ENCODE data around the gene ZNF311.

Gene ZNF311

DNA sequence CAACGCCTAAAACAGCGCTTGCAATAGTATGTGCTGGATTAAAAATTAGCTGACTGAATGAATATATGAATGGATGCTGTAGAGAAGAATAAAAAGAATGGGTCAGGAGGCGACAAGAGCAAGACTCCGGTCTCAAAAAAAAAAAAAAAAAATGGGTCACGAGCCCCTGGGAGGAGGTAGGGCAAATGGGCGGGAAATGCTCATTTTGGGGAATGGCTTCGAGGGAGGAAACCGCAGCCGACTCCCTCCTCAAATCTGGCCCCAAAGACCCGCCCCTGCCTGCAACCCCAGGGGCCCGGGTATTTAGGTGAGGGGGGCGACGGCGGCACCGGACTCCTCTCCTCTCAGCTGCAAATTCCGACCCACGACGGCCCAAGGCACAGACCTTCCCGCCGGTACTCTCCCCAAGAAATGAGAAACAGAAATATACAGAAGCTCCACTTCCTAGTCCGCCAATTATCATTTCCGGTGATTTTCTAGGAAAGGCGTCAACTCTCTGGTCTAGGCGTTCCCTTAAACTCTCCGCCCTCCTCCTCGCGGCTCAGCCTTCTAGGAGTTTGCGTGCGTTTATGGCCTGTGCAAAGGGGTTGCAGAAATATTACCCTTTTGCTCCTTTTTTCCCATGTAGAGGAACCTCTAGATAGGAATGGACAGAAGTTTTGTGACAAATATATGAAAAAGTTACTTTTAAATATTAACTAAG is at the start of gene ZNF311:
TSS of gene ZNF311 (minus strand) at position 133 of the 703 bp plus-strand sequence. CDS start 1,361 bp downstream, outside the sequence.
- peak; percentile 50 for DNase-seq

GRCh38 chr6:29051680-29052079 is 46.6 kb upstream of the ZNF311 start:
- DNase-seq: no peak

DNA sequence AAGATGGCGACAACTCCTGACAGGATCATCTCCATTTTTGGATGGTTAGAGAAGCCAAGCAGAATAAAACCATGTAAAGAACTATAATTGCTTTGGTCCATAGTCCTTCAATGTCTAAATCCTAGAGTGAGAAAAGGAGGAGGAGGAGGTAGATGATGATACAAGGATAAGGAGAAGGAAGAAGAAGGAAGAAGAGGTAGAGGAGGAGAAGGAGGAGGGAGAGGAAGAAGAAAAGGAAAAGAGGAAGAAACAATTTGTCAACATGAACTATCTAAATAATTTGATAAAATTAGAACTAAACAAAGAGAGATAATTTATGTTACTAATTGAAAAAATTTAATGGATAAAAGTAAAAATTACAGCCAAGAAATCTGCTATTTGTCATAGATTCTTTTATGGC is 40.0 kb upstream of the ZNF311 start, which contains the start of gene OR2W1:
TSS of gene OR2W1 (minus strand) at position 101 of the 400 bp plus-strand sequence. CDS start at position 101, 0 bp downstream.
- DNase-seq: no peak

- DNase-seq: no peak
Measured at GRCh38 chr6:29035951-29036350, 30.8 kb upstream of the ZNF311 start.

- DNase-seq: no peak
Measured at GRCh38 chr6:29028821-29029220, 23.7 kb upstream of the ZNF311 start.

- no peak for DNase-seq
Measured at GRCh38 chr6:29025927-29026585, 20.9 kb upstream of the ZNF311 start.

GRCh38 chr6:29021434-29021833 is 16.3 kb upstream of the ZNF311 start:
- no peak for DNase-seq

- DNase-seq: no peak
Measured at GRCh38 chr6:29019629-29020028, 14.5 kb upstream of the ZNF311 start.

GRCh38 chr6:29017428-29017802 is 12.3 kb upstream of the ZNF311 start:
- DNase-seq: no peak

DNA sequence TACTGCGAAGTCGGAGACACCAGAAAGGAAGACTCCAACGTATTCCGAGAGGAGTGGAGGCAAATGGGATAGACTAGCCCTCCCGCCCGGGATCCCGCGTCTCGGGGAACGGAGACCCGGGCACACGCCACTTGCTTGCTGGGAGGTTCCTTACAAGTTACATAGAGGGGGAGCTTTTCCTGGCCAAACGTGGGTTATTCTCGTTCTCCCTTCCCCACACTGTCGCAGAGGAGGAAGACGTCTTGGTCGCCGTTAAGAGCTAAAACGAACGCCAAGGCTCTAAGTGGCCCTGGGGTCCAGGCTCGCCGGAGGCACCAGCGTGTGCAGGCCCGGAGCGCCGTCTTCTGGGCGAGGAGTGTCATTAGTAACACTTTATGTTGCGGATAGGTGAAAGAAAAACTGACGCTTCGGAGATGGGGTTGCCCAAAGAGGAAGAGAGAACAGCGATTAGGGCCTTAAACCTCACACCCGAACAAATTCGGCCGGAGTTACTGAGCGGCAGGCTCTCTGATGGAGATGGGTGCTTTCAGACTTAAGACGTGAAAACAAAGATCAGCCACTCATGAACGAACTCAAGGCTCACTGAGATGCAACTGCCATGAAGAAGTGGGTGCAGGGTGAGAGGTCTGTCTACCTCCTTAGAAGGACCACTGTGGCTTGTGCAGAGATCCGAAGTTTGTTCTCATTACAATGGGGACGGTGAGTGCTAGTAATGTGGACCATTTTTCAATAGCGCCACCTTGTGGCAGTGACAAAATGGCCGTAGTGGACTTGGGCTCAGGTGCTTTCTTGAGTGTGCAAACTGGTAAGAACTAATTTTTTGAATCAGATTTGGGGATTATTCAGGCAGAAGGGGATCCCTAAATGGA is 11.7 kb upstream of the ZNF311 start:
- peak; percentile 88 for DNase-seq

GRCh38 chr6:29014729-29015608 is 9.9 kb upstream of the ZNF311 start:
- DNase-seq: no peak

DNA sequence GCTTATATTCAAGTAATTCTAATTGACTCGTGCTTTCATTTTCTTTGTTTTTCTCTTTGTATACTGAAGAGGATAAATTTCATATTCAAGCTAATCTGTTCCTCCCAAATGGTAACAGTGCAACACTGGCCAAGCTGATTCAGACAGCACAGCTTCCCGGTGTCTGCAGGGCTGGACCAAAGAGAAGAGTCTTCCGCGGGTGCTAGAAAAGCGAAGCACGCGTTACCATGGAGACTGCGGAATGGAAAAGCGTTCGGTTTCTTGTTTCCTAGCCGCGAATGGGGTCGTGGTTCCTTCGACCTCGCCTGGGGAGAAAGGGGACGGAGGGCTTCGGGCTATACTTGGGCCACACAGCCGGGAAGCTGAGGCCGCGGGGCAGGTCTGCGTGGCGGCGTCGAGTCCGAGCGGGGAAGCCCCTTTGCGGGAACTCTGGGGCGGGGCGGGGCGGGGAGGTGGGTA is 6.2 kb upstream of the ZNF311 start:
- peak; percentile 48 for DNase-seq

GRCh38 chr6:29009358-29009757 is 4.2 kb upstream of the ZNF311 start:
- no peak for DNase-seq

DNA sequence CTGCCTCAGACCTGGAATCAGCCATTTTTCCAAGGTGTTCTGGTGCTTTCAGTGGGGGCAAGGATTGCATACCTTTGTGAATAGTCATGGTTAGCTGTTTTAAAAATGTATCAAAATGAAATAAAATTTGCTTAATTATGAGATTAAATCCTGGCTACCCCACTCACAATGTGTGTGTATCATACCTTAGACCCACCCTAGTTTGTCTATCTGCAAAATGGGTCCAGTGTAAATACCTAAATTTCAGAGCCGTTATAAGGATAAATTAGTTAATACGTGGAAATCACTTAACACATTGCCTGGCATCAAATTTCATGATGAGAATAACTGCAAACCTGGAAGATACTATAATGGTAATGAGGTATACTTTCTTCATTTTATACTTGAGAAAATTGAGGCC is 3.0 kb upstream of the ZNF311 start:
- DNase-seq: no peak

DNA sequence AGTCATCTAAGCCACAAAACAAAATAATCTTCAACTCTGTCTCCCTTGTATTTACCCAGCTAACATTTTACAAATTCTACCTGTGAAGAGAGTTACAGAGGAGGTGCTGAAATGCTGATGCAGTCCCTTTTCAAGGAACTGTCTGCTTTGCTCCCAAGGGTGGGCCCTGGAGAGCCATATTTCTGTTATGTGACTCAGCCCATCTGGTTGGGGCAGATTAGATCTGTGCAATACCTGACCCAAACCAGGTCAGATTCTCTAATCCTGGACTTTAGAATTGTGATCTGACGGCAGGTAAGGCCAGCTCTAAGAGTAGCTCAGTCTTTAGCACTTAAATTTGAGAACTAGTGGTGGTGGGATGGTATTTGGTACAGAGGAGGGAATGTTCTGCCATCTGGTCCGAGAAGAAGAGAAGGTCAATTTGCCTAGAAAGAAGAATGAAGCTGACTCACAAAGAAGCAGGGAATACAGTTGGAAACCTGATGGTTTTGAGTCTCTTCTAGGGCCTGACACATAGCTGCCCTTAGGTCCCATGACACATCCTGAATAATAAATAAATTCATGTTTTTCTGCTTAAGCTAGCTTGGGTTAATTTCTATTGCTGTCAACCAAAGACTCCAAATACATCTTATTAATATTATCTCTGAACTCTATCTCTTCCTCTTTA is 8.1 kb downstream of the ZNF311 start:
- DNase-seq: no peak

DNA sequence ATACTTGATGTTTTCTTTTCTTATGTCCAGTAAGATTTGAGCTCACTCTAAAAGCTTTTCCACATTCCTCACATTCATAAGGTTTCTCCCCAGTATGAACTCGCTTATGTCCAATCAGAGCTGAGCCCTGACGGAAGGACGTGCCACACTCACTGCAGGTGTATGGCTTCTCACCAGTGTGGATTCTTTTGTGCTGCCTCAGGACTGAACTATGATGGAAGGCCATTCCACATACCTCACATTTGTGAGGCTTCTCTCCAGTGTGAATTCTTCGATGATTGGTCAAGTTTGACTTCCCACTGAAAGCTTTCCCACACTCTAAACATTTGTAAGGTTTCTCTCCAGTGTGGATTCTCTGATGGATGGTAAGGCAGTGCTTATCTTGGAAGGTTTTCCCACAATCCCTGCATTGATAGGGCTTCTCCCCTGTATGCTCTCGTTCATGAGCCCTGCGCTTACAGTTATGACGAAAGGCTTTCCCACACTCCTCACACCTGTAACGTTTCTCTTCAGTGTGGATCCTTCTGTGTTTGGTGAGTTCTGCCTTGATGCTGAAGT is 9.9 kb downstream of the ZNF311 start:
- no peak for DNase-seq

DNA sequence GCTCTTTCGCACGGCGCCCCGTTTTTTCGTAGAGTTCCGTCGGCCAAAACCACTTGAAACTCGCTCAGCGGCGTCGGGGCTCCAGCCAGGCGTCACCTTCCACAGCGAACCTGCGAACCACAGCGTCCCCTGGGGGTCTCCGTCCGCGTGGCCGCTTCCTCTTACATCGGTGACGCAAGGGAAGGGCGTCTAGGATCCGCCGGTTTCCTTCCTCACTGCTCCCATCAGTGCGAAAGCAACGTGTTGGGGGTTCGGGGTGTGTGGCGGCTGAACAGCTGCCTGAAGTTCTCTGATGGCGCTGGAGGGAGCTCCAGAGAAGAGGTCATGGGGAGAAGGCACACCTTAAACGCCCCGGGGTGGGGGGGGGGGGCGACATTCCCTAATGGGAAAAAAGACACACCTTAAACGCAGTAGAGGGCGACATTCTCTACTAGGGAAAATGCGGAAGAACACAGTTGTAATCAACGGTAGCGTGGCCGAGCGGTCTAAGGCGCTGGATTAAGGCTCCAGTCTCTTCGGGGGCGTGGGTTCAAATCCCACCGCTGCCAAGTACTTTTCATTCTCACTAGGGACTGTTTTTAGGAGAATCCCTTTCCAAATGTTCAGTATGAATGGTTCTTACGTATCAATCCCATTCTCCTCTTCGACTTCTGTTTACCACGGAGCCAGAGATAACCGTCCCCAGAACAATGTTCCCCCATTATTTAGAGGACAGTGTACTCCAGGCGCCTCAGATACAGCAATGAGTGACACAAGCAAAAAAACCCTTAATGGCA is 16.4 kb downstream of the ZNF311 start:
- peak; percentile 72 for DNase-seq

- DNase-seq: no peak
Measured at GRCh38 chr6:28985462-28986164, 19.5 kb downstream of the ZNF311 start.

GRCh38 chr6:28983838-28984237 is 21.3 kb downstream of the ZNF311 start:
- no peak for DNase-seq
